ENCODE data around the gene TICRR.

DNA sequence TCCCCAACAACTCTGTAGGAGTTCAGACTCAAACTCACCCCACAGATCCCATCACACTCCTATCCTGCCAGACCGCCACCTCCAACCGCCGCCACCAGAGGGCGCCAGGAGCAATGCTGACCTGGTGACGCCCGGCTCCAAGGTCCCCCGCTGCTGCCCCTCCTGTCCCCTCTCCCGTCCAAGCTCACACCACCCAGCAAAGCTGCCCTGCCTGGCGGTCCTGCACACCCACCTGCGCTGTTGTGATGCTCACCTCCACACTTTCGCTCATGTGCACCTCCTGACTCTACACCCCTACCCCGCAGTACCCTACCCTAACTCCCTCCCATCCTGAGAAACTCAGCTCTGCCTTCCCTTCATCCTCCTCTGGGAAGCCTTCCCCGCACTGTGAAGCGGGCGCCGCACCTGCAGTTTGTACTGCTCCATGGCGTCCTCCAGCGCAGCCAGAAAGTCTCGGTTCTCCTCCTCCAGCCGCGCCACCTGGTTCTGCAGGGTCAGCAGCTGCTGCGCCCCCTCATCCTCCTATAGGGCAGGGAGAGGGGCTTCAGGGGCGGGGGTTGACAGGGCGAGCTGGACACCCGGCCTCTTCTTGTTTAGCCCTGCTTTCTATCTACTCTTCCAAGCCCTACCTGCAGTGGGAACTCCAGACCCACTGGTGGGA, 72.1 kb downstream of the TICRR start:
- TF ChIP-seq, protein P1, sequence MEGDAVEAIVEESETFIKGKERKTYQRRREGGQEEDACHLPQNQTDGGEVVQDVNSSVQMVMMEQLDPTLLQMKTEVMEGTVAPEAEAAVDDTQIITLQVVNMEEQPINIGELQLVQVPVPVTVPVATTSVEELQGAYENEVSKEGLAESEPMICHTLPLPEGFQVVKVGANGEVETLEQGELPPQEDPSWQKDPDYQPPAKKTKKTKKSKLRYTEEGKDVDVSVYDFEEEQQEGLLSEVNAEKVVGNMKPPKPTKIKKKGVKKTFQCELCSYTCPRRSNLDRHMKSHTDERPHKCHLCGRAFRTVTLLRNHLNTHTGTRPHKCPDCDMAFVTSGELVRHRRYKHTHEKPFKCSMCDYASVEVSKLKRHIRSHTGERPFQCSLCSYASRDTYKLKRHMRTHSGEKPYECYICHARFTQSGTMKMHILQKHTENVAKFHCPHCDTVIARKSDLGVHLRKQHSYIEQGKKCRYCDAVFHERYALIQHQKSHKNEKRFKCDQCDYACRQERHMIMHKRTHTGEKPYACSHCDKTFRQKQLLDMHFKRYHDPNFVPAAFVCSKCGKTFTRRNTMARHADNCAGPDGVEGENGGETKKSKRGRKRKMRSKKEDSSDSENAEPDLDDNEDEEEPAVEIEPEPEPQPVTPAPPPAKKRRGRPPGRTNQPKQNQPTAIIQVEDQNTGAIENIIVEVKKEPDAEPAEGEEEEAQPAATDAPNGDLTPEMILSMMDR (conservative IDR thresholded peaks at IDR 0.05) = peak; percentile 89
- no peak for TF ChIP-seq EZH2 (IDR thresholded peaks at IDR 0.05; ENCODE audit: low read depth)
